OCI-M2 (cell line): ENCODE measurements around the gene TACC2.
"Not testable (repeated sequence)": the region's sequence is repeated elsewhere in the genome, so short reads cannot be mapped to it uniquely, and the experiment has no call there.

Source experiments
- DNase-seq: peaks from one replicate; lab custom pipeline; 2025; ENCODE audit not compliant: unreplicated experiment; lab: John Stamatoyannopoulos, UW

The TACC2 gene

GRCh38 chr10:122022276-122022675 lies 33.3 kb downstream of the TACC2 start:
- DNase-seq, result no peak

- DNase-seq, result not testable (repeated sequence)
Measured at GRCh38 chr10:122023257-122023656, 34.3 kb downstream of the TACC2 start.

- DNase-seq, result no peak
Measured at GRCh38 chr10:122029499-122030199, 40.7 kb downstream of the TACC2 start.

DNA sequence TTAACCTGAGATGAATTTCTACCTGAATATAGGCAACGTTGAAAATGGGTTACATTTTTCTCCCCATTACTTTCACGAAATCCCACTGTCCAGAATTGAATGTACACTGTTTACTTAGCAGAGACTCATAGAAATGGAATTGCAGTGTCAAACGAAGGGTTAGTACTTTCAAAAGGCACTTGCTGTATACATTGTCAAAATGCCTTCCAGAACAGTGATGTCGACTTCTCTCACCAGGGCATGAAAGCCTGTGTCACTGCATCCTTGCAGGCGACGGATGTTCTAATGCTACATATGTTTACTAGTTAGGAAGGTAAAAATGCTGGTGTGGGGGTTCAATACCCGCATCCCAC lies 41.2 kb downstream of the TACC2 start:
- DNase-seq, result no peak

- DNase-seq, result no peak
Measured at GRCh38 chr10:122033224-122033926, 44.4 kb downstream of the TACC2 start.

- DNase-seq, result no peak
Measured at GRCh38 chr10:122034149-122034756, 45.3 kb downstream of the TACC2 start.

DNA sequence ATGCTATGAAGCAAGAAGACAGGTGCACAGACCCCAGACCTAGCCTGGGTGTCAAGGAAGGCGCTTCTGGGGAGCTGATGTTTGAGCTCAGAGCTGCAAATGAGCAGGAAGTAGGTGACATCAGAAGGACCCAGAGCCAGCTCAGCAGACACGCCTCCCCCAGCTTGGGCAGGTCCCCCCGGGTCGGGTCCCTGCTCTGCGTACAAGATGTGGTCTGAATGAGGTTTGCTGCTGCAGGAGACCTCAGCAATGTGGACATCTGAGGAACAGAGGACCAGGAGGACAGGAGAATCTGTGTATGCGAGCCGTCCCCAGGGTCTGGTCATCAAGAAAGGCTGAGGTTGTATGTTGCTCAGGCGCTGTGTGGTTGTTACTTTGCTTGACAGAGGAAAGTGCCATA lies 51.8 kb downstream of the TACC2 start:
- DNase-seq, result no peak

DNA sequence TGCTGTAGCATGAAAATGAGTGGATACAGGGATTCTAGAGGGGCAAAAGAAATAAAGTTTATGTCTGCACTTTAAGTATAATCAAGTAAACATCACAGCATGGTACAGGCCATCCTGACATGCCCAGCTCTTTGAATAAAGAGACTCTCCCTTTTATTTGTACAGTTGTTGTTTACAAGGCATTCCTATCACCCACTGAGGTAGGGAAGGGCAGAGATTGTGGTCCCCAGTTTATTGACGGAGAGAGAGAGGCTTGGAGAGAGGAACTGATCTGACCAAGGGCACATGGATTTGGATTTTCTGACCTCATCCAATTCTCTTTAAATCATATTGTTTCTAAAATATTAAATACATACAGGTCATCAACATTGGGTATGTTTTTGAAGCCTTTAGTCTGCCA lies 53.9 kb downstream of the TACC2 start:
- no peak for DNase-seq

DNA sequence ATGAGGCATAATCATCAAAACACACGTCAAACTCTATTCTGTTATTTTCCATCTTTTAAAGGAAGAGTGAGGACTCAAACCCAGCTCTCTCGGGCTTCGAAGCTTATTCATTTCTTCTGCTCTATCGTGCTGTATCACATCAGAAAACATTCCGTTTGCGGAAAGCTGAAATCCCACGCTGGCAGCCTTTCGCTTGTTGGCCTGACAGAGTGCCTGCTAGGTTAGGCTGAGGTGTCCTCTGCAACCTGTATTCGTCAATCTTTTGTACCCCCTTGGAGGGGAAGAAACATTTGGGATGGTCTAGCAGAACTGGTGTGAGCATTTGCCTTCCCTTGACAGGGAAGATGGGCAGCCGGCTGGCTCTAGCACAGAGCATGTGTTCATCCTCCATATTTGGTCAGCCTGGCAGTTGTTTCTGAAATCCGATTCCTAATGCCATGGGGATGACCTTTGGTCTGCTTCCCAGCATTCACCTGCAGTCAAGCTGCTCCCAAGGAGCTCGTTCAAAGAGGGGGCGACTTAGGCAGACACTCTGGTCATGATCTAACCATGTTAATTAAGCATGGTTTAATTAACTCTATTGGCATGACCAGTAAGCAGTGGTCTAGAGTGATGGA lies 55.2 kb downstream of the TACC2 start:
- DNase-seq, result no peak

GRCh38 chr10:122044713-122045112 lies 55.8 kb downstream of the TACC2 start:
- no peak for DNase-seq

GRCh38 chr10:122045212-122045611 lies 56.2 kb downstream of the TACC2 start:
- no peak for DNase-seq

DNA sequence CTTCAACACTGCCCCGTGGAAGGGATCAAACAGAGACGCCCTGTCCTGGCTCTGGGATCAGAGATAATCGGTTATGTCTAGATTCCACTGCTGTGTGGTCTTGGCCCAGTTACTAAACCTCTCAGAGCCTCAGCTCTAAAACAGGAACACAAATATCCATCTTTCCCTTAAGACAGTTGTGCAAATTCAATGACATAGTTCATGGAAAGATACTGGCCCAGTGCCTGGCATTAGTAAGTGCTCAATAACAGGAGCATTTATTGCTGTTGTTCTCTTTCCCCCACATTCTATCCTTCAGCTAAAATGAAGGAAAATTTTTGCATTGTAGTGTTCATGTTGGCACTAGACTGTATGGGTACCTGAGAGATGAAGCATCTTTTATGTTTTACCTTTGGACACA lies 58.6 kb downstream of the TACC2 start:
- DNase-seq, result no peak

DNA sequence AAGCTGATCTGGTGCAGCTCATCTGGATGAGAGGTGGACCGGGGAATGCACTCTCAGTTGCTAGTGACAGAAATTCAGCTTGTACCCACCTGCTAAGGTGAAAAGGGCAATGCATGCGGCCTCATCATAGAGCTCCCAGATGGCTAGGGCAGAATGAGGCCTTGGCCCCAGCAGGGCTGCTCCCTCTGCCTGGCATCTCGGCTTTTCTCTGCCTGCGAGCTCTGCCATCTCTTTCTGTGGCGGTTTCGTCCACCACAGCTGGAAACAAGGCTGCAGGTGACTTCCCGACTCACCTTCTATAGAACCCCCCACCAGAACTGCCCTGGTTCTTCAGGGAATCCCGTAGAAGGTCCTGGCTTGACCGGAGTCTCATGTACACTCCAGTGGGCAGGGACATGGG lies 60.1 kb downstream of the TACC2 start:
- DNase-seq, result no peak

GRCh38 chr10:122050311-122050710 lies 61.3 kb downstream of the TACC2 start:
- DNase-seq, result no peak

- no peak for DNase-seq
Measured at GRCh38 chr10:122050811-122051210, 61.8 kb downstream of the TACC2 start.

GRCh38 chr10:122051609-122052385 lies 62.8 kb downstream of the TACC2 start:
- no peak for DNase-seq

GRCh38 chr10:122052701-122053100 lies 63.7 kb downstream of the TACC2 start:
- DNase-seq, result no peak

DNA sequence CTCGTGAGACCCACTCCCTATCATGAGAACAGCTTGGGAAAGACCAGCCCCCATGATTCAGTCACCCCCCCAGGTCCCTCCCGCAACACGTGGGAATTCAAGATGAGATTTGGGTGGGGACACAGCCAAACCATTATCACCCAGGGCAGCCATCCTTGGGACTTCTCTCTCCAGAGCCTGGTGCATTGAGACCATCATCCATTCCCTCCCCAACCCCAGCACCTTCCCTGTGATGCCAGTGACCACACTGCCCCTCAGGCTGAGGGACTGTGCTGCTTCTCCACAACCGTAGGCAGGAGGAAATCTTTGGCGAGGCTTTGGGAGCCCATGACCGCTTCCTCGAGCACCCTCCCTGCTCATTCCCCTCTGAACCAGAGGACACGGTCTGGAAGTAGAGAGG lies 64.4 kb downstream of the TACC2 start:
- no peak for DNase-seq

DNA sequence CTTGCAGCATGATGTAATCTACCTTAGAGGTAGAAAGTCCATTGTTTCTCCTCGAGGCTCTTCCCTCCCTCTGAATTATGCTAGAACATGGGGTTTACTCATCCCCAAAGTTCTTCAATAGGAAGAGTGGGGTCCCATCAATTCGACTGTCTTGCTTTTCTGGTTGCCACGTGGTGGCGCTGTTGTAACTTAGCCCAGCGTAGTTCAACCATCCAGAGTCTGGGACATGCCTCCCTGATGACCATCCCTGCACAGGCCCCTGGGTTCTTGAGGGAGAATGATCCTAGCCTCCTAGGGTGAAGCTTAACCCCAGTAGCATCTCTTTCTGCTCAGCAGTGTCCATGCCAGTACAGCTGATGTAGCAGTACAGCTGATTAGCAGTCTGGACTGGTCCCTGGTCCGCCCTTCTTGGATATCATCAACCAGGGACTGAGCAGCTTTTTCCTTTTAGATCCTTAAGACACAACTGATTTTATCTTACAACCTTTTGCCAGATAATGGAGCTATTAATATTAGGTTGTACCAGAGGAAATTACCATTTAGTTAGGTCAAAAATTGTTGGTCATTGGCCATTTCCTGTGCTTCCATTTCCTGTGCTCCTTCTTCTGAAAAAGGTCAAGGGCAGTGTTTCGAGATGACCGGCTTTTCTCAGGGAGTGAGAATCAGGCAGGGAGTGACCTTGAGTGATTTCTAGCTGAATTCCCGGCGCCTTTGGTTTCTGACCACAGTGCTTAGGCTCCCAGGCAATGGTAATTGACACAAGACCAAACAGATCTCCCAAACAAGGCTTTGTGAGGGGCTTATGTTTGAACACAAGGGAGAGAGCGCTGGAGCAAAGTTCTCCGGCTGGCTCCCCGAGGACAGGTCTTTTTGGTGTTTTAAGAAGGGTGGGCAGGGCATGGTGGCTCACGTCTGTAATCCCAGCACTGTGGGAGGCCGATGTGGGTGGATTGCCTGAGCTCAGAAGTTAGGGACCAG lies 65.4 kb downstream of the TACC2 start:
- DNase-seq, result no peak

DNA sequence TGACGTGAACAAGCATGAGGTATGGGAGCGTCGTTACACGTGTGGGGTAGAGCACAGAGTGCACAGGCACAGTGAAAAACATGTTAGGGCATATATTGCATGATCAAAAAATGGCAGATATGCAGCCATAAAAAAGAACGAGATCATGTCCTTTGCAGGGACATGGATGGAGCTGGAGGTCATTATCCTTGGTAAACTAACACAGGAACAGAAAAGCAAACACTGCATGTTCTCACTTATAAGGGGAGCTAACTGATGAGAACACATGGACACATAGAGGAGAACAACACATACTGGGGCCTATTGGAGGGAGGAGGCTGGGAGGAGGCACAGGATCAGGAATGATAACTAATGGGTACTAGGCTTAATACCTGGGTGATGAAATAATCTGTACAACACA lies 66.3 kb downstream of the TACC2 start:
- DNase-seq, result no peak
